Glomerular visceral epithelial cell (primary cell): ENCODE measurements around the gene TAS1R3.
A peak's percentile ranks its signal among the peaks of the same experiment; 100 is the strongest.

Source experiments
- DNase-seq: peaks from one replicate; pipeline ENCODE4 v3.0.0-alpha.2; 2016; ENCODE audit errors: extremely low spot score

The TAS1R3 gene

GRCh38 chr1:1340185-1340584 lies 9.1 kb downstream of the TAS1R3 start:
- DNase-seq: no peak

- no peak for DNase-seq
Observed at GRCh38 chr1:1340791-1341548, 9.9 kb downstream of the TAS1R3 start.

GRCh38 chr1:1341549-1342021 lies 10.5 kb downstream of the TAS1R3 start:
- no peak for DNase-seq

- no peak for DNase-seq
Observed at GRCh38 chr1:1342061-1342562, 11.0 kb downstream of the TAS1R3 start.

- no peak for DNase-seq
Observed at GRCh38 chr1:1342584-1343115, 11.6 kb downstream of the TAS1R3 start.

- no peak for DNase-seq
Observed at GRCh38 chr1:1343811-1344421, 12.8 kb downstream of the TAS1R3 start.

GRCh38 chr1:1344655-1345361 lies 13.7 kb downstream of the TAS1R3 start:
- DNase-seq: peak; percentile 75

GRCh38 chr1:1345384-1345783 lies 14.3 kb downstream of the TAS1R3 start:
- no peak for DNase-seq

GRCh38 chr1:1345860-1346500 lies 14.9 kb downstream of the TAS1R3 start:
- no peak for DNase-seq

- no peak for DNase-seq
Observed at GRCh38 chr1:1346501-1346890, 15.4 kb downstream of the TAS1R3 start.

GRCh38 chr1:1347026-1347595 lies 16.0 kb downstream of the TAS1R3 start:
- DNase-seq: no peak

GRCh38 chr1:1347663-1348419 lies 16.8 kb downstream of the TAS1R3 start:
- DNase-seq: peak; percentile 59

GRCh38 chr1:1348420-1349255 lies 17.6 kb downstream of the TAS1R3 start:
- DNase-seq: peak; percentile 53

- DNase-seq: peak; percentile 78
Observed at GRCh38 chr1:1349256-1350012, 18.4 kb downstream of the TAS1R3 start, which contains the start of gene DVL1. Gene DVL1, minus strand, starts transcription at chr1:1349418. Its CDS starts 353 bp downstream, at chr1:1349065.

GRCh38 chr1:1351511-1352427 lies 20.7 kb downstream of the TAS1R3 start:
- no peak for DNase-seq

- no peak for DNase-seq
Observed at GRCh38 chr1:1352786-1353388, 21.8 kb downstream of the TAS1R3 start.

GRCh38 chr1:1353389-1354151 lies 22.5 kb downstream of the TAS1R3 start:
- DNase-seq: no peak
